ENCODE data around the gene ELMOD2. TPM values are rescaled to one million over a fixed set of nuclear protein-coding genes. Genes with fewer than 3 reads are reported as not detected.
A peak's percentile ranks its signal among the peaks of the same experiment; 100 is the strongest.

ELMOD2 gene
- total and polyA plus RNA-seq, 4 experiments from 2014 or later: 7.2 to 29.8 (median 19.6) TPM

GRCh38 chr4:140581078-140581477 is 57.1 kb downstream of the ELMOD2 start:
- H3K4me1 ChIP-seq (ENCODE audit: insufficient read depth, low read length): no peaks in the 10 kb centered on the region
- H3K4me3 ChIP-seq (ENCODE audit: low read length in 2 of 2): no peak overlapping the region
- ChIA-PET CTCF (ENCODE audit: partially characterized antibody) (no interaction called here), POLR2A (ENCODE audit: partially characterized antibody) (no interaction called here)
- intact Hi-C loops (cut with micrococcal nuclease): no loop called here
- H3K27me3 ChIP-seq (ENCODE audit: insufficient read depth, low read length): no peaks in the 10 kb centered on the region
- Mint-ChIP-seq H3K27ac (no peak overlapping the region), H3K9me3 (peaks cover 0 to 2% (median 0%) of the 10 kb centered on the region in 8 donors), H3K27me3 (peaks cover 28 to 29% of the 10 kb centered on the region in 2 donors), H3K4me1 (peaks cover 0 to 2% (median 0%) of the 10 kb centered on the region in 4 donors), H3K36me3 (no peaks in the 10 kb centered on the region), H3K4me3 (no peak overlapping the region)
- H3K9me3 ChIP-seq (ENCODE audit: control insufficient read depth in 1 of 2, low read length in 2 of 2): no peaks in the 10 kb centered on the region
- H3K27ac ChIP-seq (ENCODE audit: low read depth, low read length): no peak overlapping the region
- H3K36me3 ChIP-seq (ENCODE audit: insufficient read depth, low read length): no peaks in the 10 kb centered on the region
- no peak for DNase-seq

- POLR2A ChIA-PET (ENCODE audit: partially characterized antibody): no interaction called here
- Histone ChIP-seq H3K4me1 (ENCODE audit: insufficient read depth, low read length) (no peaks in the 10 kb centered on the region), H3K36me3 (ENCODE audit: insufficient read depth, low read length) (no peaks in the 10 kb centered on the region), H3K27me3 (ENCODE audit: insufficient read depth, low read length) (no peaks in the 10 kb centered on the region), H3K9me3 (ENCODE audit: control insufficient read depth in 1 of 2, low read length in 2 of 2) (no peaks in the 10 kb centered on the region), H3K27ac (ENCODE audit: low read depth, low read length) (no peak overlapping the region), H3K4me3 (ENCODE audit: low read length in 2 of 2) (no peak overlapping the region)
- H3K27me3 Mint-ChIP-seq: peaks cover 5% of the 10 kb centered on the region in 2 donors
- DNase-seq: no peak
- no peaks in the 10 kb centered on the region for H3K36me3 Mint-ChIP-seq
- no peak overlapping the region for H3K4me3 Mint-ChIP-seq
- H3K4me1 Mint-ChIP-seq: no peaks in the 10 kb centered on the region
- intact Hi-C loops (cut with micrococcal nuclease): no loop called here
- CTCF ChIA-PET (ENCODE audit: partially characterized antibody): no interaction called here
- H3K27ac Mint-ChIP-seq: no peak overlapping the region
- no peaks in the 10 kb centered on the region for H3K9me3 Mint-ChIP-seq
These were observed 60.5 kb downstream of the ELMOD2 start for GRCh38 chr4:140584439-140584838.

GRCh38 chr4:140595065-140595464 is 71.1 kb downstream of the ELMOD2 start:
- Mint-ChIP-seq H3K4me1 (peaks cover 0 to 12% (median 5%) of the 10 kb centered on the region in 4 donors), H3K27ac (no peak overlapping the region), H3K27me3 (peaks cover 9 to 16% of the 10 kb centered on the region in 2 donors), H3K4me3 (peak overlapping the region in 1 of 8 donors; percentile 50), H3K9me3 (peaks cover 0 to 10% (median 0%) of the 10 kb centered on the region in 8 donors), H3K36me3 (no peaks in the 10 kb centered on the region)
- no peaks in the 10 kb centered on the region for H3K4me1 ChIP-seq (ENCODE audit: insufficient read depth, low read length)
- H3K4me3 ChIP-seq (ENCODE audit: low read length in 2 of 2): no peak overlapping the region
- H3K27me3 ChIP-seq (ENCODE audit: insufficient read depth, low read length): no peaks in the 10 kb centered on the region
- intact Hi-C loops (cut with micrococcal nuclease): no loop called here
- peak in 1 of 5 donors; percentile 11 for DNase-seq
- H3K27ac ChIP-seq (ENCODE audit: low read depth, low read length): no peak overlapping the region
- ChIA-PET POLR2A (ENCODE audit: partially characterized antibody) (no interaction called here), CTCF (ENCODE audit: partially characterized antibody) (interaction anchor here (1.2 kb wide), 1 partner anchor 15 kb away, joined by 3 read pairs; no protein-coding TSS in a partner anchor)
- H3K9me3 ChIP-seq (ENCODE audit: control insufficient read depth in 1 of 2, low read length in 2 of 2): no peaks in the 10 kb centered on the region
- H3K36me3 ChIP-seq (ENCODE audit: insufficient read depth, low read length): no peaks in the 10 kb centered on the region

GRCh38 chr4:140600408-140600807 is 76.4 kb downstream of the ELMOD2 start:
- ChIA-PET POLR2A (ENCODE audit: partially characterized antibody) (no interaction called here), CTCF (ENCODE audit: partially characterized antibody) (interaction anchor here (1.3 to 1.8 kb wide), 2 partner anchors 8 to 9 kb away, joined by 3 to 7 read pairs; no protein-coding TSS in a partner anchor)
- Mint-ChIP-seq H3K4me1 (no peaks in the 10 kb centered on the region), H3K4me3 (no peak overlapping the region), H3K36me3 (no peaks in the 10 kb centered on the region), H3K9me3 (no peaks in the 10 kb centered on the region), H3K27ac (no peak overlapping the region), H3K27me3 (peaks cover 5 to 17% of the 10 kb centered on the region in 2 donors)
- Histone ChIP-seq H3K9me3 (ENCODE audit: control insufficient read depth in 1 of 2, low read length in 2 of 2) (no peaks in the 10 kb centered on the region), H3K4me3 (ENCODE audit: low read length in 2 of 2) (no peak overlapping the region), H3K27ac (ENCODE audit: low read depth, low read length) (no peak overlapping the region), H3K36me3 (ENCODE audit: insufficient read depth, low read length) (no peaks in the 10 kb centered on the region), H3K27me3 (ENCODE audit: insufficient read depth, low read length) (no peaks in the 10 kb centered on the region), H3K4me1 (ENCODE audit: insufficient read depth, low read length) (no peaks in the 10 kb centered on the region)
- intact Hi-C loops (cut with micrococcal nuclease): no loop called here
- DNase-seq: no peak

- intact Hi-C loops (cut with micrococcal nuclease): no loop called here
- Histone ChIP-seq H3K4me1 (ENCODE audit: insufficient read depth, low read length) (no peaks in the 10 kb centered on the region), H3K27ac (ENCODE audit: low read depth, low read length) (no peak overlapping the region), H3K9me3 (ENCODE audit: control insufficient read depth in 1 of 2, low read length in 2 of 2) (no peaks in the 10 kb centered on the region), H3K27me3 (ENCODE audit: insufficient read depth, low read length) (no peaks in the 10 kb centered on the region), H3K4me3 (ENCODE audit: low read length in 2 of 2) (no peak overlapping the region), H3K36me3 (ENCODE audit: insufficient read depth, low read length) (no peaks in the 10 kb centered on the region)
- Mint-ChIP-seq H3K36me3 (no peaks in the 10 kb centered on the region), H3K27me3 (peaks cover 11 to 18% of the 10 kb centered on the region in 2 donors), H3K27ac (peak overlapping the region in 1 of 7 donors; percentile 11), H3K4me1 (no peaks in the 10 kb centered on the region), H3K4me3 (no peak overlapping the region), H3K9me3 (no peaks in the 10 kb centered on the region)
- CTCF ChIA-PET (ENCODE audit: partially characterized antibody): interaction anchor here (0.6 kb wide), 1 partner anchor 870 kb away, joined by 3 read pairs; no protein-coding TSS in a partner anchor
- POLR2A ChIA-PET (ENCODE audit: partially characterized antibody): no interaction called here
- no peak for DNase-seq
These were observed 78.7 kb downstream of the ELMOD2 start for GRCh38 chr4:140602714-140603113.

GRCh38 chr4:140603286-140603685 is 79.3 kb downstream of the ELMOD2 start:
- DNase-seq: no peak
- Histone ChIP-seq H3K4me1 (ENCODE audit: insufficient read depth, low read length) (no peaks in the 10 kb centered on the region), H3K9me3 (ENCODE audit: control insufficient read depth in 1 of 2, low read length in 2 of 2) (no peaks in the 10 kb centered on the region), H3K27me3 (ENCODE audit: insufficient read depth, low read length) (no peaks in the 10 kb centered on the region), H3K36me3 (ENCODE audit: insufficient read depth, low read length) (no peaks in the 10 kb centered on the region), H3K4me3 (ENCODE audit: low read length in 2 of 2) (no peak overlapping the region), H3K27ac (ENCODE audit: low read depth, low read length) (no peak overlapping the region)
- Mint-ChIP-seq H3K27ac (no peak overlapping the region), H3K4me3 (no peak overlapping the region), H3K36me3 (no peaks in the 10 kb centered on the region), H3K4me1 (no peaks in the 10 kb centered on the region), H3K9me3 (no peaks in the 10 kb centered on the region), H3K27me3 (peaks cover 13 to 14% of the 10 kb centered on the region in 2 donors)
- ChIA-PET CTCF (ENCODE audit: partially characterized antibody) (no interaction called here), POLR2A (ENCODE audit: partially characterized antibody) (no interaction called here)
- intact Hi-C loops (cut with micrococcal nuclease): no loop called here

Other genes with a start within 250 kb of the ELMOD2 start
- gene SCOC, start 150.5 kb upstream of the ELMOD2 start, total RNA-seq: 10 to 100 TPM; 21.8 to 22.8 TPM
- 10 to 100 TPM; 31.1 to 63.7 TPM for gene SCOC, start 150.5 kb upstream of the ELMOD2 start, polyA plus RNA-seq
- not detected for gene CLGN, start 96.5 kb upstream of the ELMOD2 start, total RNA-seq
- not detected for gene CLGN, start 96.5 kb upstream of the ELMOD2 start, polyA plus RNA-seq
- gene MGAT4D, start 25.9 kb upstream of the ELMOD2 start, total RNA-seq: not detected
- not detected for gene MGAT4D, start 25.9 kb upstream of the ELMOD2 start, polyA plus RNA-seq
- not detected for gene UCP1, start 44.8 kb downstream of the ELMOD2 start, total RNA-seq
- not detected for gene UCP1, start 44.8 kb downstream of the ELMOD2 start, polyA plus RNA-seq
- under 1 TPM; 0.38 to 0.67 TPM for gene TBC1D9, start 232.2 kb downstream of the ELMOD2 start, total RNA-seq
- gene TBC1D9, start 232.2 kb downstream of the ELMOD2 start, polyA plus RNA-seq: under 1 TPM in 1 of 2 donors, not detected in 1; 0.34 TPM